ENCODE measurements around the gene AP4E1.
"Not testable (repeated sequence)": the region's sequence is repeated elsewhere in the genome, so short reads cannot be mapped to it uniquely, and the experiment has no call there.

AP4E1 gene

DNA sequence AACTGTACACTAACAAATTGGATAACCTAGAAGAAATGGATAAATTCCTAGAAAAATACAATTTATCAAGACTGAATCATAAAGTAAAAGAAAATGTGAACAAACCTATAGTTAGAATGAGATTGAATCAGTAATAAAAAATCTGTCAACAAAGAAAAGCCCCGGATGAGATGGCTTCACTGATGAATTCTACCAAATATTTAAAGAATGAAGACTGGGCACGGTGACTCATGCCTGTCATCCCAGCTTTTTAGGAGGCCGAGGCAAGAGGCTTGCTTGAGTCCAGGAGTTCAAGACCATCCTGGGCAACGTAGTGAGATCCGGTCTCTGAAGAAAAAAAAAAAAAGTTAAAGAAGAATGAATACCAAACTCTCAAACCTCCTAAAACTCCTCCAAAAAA, 17.7 kb upstream of the AP4E1 start:
- DNase-seq, result no peak

DNA sequence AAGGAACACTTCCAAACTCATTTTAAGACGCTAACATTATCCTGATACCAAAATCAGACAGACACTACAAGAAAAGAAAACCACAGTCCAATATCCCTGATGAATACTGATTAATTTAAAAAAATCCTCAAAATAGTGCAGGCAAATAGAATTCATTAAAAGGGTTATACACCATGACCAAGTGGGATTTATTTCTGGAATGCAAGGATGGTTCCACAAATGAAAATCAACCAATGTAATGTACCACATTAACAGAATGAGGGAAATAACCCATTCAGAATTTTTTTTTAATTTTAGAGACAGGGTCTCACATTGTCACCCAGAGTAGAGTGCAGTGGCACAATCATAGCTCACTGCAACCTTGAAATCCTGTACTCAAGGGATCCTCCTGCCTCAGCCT, 17.3 kb upstream of the AP4E1 start:
- DNase-seq, result no peak

DNA sequence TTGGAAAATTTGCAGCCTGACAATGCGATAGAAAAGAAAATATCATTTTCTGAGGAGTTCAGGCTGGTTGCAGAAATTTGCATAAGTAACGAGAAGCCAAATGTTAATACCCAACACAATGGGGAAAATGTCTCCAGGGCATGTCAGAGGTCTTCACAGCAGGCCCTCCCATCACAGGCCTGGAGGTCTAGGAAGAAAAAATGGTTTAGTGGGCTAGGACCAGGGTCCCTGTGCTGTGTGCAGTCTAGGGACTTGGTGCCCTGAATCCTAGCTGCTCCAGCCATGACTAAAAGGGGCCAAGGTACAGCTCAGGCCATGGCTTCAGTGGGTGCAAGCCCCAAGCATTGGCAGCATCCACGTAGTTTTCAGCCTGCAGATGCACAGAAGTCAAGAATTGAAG, 14.5 kb upstream of the AP4E1 start:
- no peak for DNase-seq

DNA sequence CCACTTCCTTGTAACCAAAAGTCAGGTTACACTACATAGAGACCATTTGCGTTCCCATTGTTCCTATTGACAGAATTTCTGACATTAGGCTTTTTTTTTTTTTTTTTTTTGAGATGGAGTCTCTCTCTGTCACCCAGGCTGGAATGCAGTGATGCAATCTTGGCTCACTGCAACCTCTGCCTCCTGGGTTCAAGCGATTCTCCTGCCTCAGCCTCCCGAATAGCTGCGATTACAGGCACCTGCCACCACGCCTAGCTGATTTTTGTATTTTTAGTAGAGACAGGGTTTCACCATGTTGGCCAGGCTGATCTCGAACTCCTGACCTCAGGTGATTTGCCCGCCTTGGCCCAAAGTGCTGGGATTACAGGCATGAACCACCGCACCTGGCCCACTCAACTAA, 7.1 kb upstream of the AP4E1 start:
- DNase-seq, result not testable (repeated sequence)

DNA sequence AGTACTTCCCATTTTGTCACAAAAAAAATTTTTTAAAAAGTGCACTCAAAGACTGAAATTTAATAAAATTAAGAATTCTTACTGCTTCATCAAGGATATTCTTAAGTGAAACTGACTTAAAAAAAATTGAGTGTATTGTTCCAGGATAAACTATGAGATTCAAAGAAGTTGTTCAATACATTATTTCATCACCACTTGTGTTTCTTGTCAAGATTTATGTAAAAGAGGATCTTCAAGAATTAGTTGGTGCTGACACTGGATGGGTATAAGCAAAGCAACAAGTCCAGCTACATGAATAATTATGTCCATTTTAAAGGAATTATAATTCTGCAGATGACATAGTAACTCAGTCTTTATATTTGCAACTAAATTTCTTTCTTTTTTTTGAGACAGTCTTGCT, 4.3 kb upstream of the AP4E1 start:
- DNase-seq, result no peak

DNA sequence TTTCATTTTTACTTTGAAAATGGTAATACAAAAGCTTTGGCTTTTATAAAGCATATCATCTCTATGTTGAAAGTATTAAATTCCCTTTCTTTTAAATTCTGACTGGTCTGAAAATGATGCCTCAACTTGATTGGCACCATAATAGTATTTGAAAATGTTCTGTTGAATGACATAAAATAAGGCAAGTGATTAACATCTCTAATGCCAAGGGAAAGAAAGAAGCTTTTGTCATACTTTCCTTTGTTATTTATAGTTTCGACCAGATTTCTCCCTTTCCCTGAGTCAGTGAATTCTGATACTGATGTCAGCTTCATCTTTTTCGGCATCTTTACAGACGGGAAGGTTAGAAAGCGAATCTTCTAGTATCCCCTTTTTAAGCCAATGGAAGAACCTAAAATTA, 3.4 kb upstream of the AP4E1 start:
- DNase-seq, result no peak

DNA sequence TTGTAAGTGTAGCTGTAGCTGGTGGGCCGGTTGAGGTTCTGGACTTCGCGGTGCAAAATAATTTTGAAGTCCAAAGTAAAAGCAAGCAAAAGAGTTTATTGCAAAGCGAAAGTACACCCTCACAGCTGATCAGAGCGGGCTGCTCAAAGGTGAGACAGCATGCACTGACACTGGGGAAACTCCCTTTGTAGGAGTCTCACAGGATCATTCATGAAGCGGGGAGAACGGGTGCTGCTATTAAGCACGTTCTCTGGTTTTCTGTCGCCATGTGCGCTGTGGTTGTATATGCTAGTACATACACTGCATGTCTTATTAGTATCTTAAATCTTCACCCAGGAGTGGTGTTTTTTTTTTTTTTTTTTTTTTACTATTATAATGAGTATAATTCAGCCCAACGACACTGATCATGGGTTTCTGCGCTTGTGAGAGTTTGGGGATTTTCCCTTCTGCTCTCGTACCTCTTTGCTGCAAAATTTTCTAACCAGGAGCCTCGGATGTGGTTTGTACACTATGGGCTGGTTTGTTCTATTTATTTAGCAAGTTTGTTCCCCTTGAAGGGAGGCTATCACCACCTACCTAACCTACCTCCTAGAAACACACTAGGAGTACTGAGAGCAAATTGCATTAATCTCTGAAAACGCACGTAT, 1.4 kb upstream of the AP4E1 start:
- DNase-seq, result peak; percentile 68 to 77

DNA sequence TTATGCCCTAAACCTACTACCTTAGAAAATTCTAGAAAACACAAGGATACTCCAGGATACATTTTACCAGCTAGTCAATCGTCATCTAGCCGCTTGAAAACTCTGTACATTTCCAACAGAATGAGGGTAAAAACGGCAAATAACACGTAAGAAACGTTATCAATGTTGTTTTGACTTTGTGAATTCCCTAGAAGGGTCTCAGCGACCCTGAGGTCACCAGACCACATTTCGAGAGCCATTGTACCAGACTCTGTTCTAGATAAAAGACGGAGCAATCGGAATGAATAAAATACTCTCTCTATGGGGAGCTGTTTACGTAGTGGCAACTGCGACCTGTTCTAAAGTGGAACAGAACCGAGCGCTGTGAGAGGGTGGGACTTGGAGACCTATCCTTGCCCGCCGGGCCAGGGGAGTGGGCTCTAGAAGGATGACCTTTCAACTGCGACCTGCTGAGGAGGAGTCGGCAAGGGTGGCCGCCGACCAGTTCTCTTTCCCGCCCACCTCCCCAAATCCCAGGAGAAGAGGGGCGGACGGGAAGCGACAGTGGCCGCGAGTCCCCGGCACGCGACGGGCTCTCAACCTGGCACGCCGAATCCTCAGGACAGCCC, 778 bp upstream of the AP4E1 start:
- DNase-seq, result peak; percentile 44 to 49

DNA sequence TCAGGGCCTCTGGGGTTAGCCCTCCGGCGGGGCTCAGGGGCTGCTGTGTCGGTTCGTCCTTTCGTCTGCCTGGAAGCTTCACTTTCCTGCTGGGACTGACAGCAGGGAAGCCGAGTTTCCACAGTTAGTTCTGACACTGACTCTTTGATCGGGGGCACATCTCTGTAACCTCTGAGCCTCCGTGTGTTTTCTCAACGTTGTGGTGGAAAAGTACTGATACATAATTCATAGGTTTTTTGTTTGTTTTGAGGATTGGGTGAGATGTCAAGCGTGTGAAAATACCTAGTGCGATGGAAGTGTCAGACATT, 481 bp downstream of the AP4E1 start:
- DNase-seq, result no peak

DNA sequence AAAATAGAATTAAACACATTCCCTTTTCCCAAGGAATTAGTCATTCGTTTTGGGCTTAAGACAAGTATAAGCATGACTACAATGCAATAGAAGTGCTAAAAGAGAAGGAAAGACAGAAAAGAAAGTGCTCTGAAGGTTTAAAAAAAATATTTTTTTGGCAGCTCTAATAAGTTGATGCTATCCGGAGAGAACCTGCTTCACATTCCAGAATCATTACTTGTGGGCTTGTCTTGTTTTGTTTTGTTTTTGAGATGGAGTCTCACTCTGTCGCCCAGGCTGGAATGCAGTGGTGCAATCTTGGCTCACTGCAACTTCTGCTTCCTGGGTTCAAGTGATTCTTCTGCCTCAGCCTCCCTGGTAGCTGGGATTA, 1.9 kb downstream of the AP4E1 start:
- DNase-seq, result not testable (repeated sequence)

DNA sequence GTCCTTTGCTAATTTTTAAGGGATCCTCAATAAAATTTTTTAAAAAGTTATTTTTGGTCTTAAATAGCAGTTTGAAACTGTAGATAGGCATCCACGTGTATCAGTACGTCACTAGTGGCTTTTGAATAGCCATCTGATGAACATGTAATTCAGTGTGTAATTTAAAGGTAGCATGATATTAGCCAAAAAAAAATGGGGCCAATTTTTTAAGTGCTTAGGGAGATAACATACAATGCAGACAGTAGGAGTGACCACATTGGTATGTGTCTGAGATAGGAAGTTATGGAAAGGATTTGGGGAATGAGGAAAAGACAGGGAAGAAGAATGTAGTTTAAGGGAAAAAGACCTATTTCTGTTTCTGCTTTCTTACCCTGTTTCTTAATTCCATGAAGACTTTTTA, 2.5 kb downstream of the AP4E1 start:
- no peak for DNase-seq

DNA sequence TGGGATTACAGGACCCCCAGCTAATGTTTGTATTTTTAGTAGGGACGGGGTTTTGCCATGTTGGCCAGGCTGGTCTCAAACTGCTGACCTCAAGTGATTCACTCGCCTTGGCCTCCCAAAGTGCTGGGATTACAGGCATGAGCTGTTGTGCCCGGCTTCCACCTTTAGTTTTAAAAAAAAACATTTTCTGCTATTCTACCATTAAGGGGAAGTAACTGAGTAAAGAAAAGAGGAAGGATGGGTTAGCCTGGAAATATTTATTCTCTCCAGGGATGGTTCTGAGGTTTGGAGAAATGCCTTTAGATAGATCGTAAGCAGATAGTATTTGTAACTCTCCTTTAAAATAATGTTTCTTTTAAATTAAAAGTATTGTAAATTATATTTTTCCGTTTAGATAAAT, 3.1 kb downstream of the AP4E1 start:
- DNase-seq, result no peak

DNA sequence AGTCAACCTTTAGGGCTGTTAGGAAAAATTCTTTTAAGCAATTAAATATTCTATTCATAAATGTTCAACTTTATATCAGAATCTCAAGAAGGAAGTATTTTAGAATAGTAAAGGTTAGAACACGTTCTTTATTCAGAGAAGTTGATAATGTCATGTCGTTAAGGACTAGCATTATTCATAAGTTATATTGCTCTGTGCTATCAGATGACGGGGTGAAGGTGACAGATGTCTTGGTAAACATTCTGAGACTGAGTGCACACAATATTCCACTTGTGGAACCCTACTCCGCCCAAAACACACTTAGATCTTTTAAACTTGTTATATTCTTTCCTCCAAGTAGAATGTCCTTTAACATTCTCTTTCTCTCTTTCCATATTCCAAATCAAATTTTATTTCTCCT, 7.9 kb downstream of the AP4E1 start:
- no peak for DNase-seq

DNA sequence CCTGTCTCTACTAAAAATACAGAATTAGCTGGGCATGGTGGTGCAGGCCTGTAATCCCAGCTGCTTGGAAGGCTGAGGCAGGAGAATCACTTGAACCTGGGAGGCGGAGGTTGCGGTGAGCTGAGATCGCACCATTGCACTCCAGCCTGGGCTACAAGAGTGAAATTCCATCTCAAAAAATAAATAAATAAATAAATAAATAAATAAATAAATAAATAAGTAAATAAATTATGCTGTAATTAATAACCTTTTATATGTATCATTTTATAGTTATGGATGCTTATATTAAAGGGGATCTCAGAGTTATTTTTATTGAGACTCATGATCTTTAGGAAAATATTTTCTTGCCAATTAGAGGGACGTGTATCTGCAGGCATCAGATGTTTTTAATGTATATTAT, 10.9 kb downstream of the AP4E1 start:
- not testable (repeated sequence) for DNase-seq

DNA sequence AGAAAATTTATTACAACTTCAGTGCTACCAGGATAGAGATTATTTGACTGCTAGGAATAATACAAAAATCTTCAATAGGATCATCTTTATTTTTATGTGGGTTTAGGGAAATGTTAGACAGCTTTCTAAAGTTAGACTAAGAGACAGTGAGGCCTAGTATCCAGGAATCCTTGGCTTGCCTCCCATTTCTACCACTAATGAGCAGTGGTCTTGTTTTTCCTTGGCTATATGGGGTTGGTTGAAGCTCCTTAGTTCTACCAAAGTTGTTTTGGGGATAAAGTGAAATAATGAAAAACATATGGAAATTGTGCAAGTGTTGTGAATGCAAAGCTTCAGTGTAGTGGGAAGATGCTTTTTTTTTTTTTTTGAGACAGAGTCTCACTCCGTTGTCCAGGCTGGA, 16.8 kb downstream of the AP4E1 start:
- no peak for DNase-seq

DNA sequence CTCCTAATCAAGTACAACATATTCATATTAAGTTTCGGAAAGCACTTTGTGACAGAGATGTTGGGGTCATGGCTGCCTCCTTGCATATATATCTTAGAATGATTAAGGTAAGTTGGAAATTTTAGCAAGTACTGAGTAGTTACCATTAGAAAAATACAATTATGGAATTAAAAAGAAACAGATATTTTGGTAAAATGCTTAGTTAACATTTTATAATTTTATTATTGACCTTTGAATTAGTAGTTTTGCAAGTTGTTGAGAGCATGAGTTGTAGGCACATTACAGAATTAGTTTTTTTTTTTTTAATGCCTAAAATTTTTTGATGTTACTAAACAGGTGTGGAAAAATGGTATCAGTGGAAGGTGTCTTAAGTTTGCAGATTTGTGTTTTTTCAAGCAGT, 20.6 kb downstream of the AP4E1 start:
- DNase-seq, result no peak

DNA sequence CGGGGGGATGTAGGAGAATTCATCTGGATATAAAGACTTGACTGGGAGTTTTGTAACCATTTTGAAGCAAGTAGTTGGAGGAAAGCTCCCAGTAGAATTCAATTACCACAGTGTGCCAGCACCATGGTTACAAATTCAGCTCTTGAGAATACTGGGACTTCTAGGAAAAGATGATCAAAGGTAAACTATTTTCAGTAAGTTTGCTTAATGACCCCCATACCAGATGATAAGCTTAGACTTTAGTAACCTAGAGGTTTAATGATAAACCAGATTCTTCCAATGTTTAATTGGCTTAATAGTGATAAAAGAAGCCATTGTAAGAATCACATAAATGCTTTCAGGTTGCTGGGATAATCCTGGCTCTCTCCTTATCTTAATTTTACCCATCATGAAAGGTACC, 22.3 kb downstream of the AP4E1 start:
- no peak for DNase-seq

DNA sequence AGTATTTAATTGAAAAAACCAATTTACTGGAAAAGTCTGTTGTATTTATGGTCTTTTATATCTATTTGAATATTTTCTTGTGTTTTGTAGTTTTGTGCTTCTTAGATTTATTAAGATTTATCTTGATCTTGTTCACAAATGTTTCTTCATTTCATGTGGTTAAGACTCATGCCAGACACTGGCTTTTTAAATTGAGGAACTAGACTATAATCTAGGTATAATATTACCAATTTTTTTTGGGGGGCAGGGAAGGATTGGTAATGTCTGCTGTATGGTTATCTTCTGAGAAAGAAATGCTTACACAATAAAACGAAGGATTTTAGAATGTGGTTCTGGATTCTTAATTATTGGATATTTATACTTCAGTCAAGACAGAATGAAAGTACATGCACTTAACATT, 24.9 kb downstream of the AP4E1 start:
- no peak for DNase-seq

DNA sequence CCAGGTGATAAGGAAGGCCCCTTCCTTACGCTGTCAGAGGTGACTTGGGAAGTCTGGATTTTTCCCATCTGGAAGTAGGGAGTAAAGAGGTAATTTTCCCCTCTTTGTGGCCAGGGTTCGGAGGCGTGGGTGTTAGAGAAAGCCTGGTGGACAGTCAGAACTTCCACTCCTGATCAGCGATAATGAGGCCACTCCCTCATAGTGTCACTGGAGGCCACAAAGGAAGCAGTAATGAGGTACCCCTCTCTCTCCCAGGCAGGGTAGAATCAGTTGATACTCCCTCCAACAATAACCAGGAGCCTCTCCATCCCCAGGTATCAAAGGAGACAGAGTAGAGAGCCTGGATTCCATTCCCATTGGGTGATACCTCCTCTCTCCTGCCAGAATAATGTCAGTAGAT, 30.0 kb downstream of the AP4E1 start:
- DNase-seq, result no peak

DNA sequence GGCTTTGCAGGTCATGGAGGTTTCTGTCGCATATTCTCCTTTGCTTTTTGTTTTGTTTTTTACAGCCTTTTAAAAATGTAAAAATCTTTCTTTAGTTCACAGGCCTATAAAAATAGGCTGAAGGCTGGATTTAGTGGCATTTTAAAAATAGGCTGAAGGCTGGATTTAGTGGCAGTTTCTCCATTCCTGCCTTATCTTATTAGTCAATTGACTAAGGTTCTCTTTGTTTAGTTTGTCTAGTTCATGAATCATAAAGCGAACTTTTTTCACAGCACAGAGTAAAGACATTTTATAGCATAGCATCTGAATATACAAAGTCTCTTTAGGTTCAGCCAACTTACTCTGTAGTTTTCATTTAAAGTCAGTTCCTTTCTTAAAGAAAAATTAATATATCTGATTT, 31.4 kb downstream of the AP4E1 start:
- DNase-seq, result no peak

DNA sequence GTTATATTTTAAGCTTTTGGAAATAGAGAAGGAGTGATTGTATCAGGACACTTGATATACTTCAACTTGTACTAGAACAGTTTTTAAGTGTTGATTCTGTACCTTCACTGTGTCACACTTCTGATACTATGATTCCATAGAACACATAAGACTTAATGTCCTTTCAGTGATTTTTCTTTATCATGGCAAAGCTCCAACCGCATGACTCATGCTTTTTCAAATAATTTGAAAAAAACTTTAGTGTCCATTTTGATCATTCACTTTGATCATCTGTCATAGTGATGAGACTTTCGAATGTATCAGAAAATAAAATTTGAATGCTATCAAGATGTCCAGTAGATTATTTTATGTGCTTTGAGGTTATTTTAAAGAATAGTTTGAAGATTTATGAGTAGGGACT, 32.0 kb downstream of the AP4E1 start:
- no peak for DNase-seq

DNA sequence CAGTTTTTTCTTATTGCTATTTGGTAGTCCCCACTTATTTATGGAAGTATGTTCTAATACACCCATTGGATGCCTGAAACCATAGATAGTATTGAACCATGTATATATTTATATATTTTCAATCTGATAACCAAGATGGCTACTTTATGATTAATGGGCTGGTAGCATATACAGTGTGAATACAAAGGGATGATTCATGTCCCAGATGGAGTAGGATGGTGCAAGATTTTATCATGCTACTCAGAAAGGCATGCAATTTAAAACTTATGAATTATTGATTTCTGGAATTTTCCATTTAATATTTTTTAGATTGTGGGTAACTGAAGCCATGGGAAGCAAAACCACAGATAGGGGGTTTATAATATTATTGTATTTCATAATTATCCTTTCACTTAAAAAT, 35.2 kb downstream of the AP4E1 start:
- no peak for DNase-seq

DNA sequence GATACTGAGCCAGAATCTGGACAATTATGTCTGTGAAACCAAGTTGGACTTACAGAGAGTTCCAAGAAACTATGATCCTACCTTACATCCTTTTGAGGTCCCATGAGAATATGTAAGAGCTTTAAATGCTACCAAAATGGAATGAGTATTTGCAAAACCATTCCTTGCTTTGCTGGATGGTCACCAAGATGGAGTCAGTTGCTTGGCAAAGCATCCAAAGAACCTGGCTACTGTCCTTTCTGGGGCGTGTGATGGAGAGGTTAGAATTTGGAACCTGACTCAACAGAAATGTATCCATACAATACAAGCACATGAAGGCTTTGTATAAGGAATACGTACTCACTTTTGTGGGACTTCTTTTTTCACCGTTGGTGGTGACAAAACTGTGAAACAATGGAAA, 36.2 kb downstream of the AP4E1 start:
- DNase-seq, result no peak

DNA sequence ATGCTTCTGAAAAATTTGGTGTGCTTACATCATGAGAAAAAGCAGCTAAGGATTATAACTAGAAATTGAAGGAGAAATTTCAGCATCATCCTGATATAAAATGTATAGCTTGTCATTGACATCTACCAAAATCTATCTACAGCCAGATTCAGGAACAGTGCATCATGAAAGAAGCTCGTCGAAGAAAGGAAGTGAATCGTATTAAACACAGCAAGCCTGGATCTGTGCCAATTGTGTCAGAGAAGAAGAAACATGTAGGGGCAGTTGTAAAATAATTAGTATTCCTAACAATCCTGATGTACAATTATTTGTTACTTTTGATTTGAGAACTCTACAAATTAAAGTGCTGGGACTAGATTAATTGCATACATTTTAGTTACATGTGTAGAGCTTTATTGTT, 37.2 kb downstream of the AP4E1 start:
- DNase-seq, result no peak

DNA sequence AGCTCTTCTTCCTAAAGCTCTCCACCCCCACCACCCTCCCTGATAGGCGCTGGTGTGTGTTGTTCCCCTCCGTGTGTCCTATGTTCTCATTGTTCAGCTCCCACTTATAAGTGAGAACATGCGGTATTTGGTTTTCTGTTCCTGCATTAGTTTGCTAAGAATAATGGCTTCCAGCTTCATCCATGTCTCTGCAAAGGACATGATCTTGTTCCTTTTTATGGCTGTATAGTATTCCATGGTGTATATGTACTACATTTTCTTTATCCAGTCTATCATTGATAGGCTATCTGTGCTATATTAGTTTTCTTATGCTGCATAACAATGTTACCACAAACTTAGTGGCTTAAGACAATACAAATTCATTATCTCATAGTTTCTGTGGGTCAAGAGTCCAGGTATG, 42.3 kb downstream of the AP4E1 start:
- not testable (repeated sequence) for DNase-seq

DNA sequence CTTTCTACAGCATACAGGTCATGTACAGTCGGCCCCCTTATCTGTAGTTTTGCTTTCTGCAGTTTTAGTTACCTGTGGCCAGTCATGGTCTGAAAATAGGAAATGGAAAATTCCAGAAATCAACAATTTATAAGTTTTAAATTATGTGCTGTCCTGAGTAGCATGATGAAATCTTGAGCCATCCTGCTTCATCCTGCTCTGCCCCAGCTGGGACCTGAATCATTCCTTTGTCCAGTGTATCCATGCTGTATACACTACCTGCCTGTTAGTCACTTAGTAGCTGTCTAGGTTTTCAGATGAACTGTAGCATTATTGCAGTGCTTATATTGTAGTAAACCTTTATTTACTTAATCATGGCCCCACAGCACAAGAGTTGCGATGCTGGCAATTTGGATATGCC, 44.8 kb downstream of the AP4E1 start:
- no peak for DNase-seq
